Glutamatergic neuron (in vitro differentiated cells): ENCODE data around the gene RAP1B. TPM values are rescaled to one million over a fixed set of nuclear protein-coding genes. Genes with fewer than 3 reads are reported as not detected.

ENCODE experiments used
- DNase-seq: peaks from one replicate; pipeline ENCODE4 v3.0.0; 2022
- H3K27ac Mint-ChIP-seq: one replicate; pipeline ENCODE4 v1.8.0; 2020; ENCODE audit warnings: mild to moderate bottlenecking, mixed read lengths, inconsistent platforms; ENCODE audit not compliant: unreplicated experiment
- H3K27me3 Mint-ChIP-seq: one replicate; pipeline ENCODE4 v1.8.0; 2020; ENCODE audit warnings: mild to moderate bottlenecking, moderate library complexity, mixed read lengths, inconsistent platforms; ENCODE audit not compliant: unreplicated experiment
- H3K36me3 Mint-ChIP-seq: one replicate; pipeline ENCODE4 v1.8.0; 2020; ENCODE audit warnings: mild to moderate bottlenecking, mixed read lengths, inconsistent platforms; ENCODE audit not compliant: unreplicated experiment
- H3K4me1 Mint-ChIP-seq: one replicate; pipeline ENCODE4 v1.8.0; 2020; ENCODE audit warnings: mild to moderate bottlenecking, low read depth, mixed read lengths, inconsistent platforms; ENCODE audit not compliant: unreplicated experiment
- H3K4me3 Mint-ChIP-seq: one replicate; pipeline ENCODE4 v1.8.0; 2020; ENCODE audit warnings: mild to moderate bottlenecking, mixed read lengths, inconsistent platforms; ENCODE audit not compliant: unreplicated experiment
- H3K9me3 Mint-ChIP-seq: one replicate; pipeline ENCODE4 v1.8.0; 2020; ENCODE audit warnings: mild to moderate bottlenecking, moderate library complexity, mixed read lengths, inconsistent platforms; ENCODE audit not compliant: unreplicated experiment
- CTCF ChIP-seq: fragments of 200-600 bp; sonication (generic); IDR thresholded peaks from one replicate; pipeline ENCODE4 v1.5.0; 2021; ENCODE audit not compliant: partially characterized antibody, unreplicated experiment
- total RNA-seq: library from RNA; stranded (reverse); fragmentation: NEBNext Ultra II Directional; extraction: Animal tissue kit (Norgen Biotek cat#: 25700); gene quantifications from one replicate; pipeline ENCODE4 v1.2.1, GENCODE V29; 2021; ENCODE audit not compliant: unreplicated experiment

RAP1B gene
- total RNA-seq, 1 donor from 2014 or later: 68.2 TPM

DNA sequence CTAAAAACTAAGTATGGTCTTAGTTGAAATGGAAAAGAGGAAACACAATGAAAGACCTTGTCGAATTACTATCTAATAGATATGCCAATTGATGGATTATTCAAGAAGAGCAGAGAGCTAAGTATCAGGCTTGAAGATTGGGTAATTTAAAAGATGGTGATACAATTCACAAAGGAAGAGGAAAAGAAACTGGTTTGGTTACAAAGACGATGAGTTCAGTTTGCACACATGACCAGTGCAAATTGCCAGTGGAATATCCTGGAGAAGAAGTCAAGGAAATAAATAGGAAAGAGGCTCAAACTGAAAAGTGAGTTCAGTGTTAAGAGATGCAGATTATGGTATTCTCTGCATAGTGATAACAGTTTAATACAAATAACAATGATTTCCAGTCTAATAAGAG is 2.5 kb upstream of the RAP1B start:
- H3K4me3 Mint-ChIP-seq: no peak overlapping the region
- H3K27me3 Mint-ChIP-seq: peaks cover 10% of the 10 kb centered on the region
- no peak overlapping the region for H3K27ac Mint-ChIP-seq
- TF ChIP-seq CTCF: no peak
- H3K9me3 Mint-ChIP-seq: peaks cover 11% of the 10 kb centered on the region
- peaks cover 12% of the 10 kb centered on the region for H3K4me1 Mint-ChIP-seq
- H3K36me3 Mint-ChIP-seq: no peaks in the 10 kb centered on the region
- DNase-seq: no peak

GRCh38 chr12:68609998-68610369 is 715 bp upstream of the RAP1B start:
- peaks cover 11% of the 10 kb centered on the region for H3K9me3 Mint-ChIP-seq
- no peak for DNase-seq

DNA sequence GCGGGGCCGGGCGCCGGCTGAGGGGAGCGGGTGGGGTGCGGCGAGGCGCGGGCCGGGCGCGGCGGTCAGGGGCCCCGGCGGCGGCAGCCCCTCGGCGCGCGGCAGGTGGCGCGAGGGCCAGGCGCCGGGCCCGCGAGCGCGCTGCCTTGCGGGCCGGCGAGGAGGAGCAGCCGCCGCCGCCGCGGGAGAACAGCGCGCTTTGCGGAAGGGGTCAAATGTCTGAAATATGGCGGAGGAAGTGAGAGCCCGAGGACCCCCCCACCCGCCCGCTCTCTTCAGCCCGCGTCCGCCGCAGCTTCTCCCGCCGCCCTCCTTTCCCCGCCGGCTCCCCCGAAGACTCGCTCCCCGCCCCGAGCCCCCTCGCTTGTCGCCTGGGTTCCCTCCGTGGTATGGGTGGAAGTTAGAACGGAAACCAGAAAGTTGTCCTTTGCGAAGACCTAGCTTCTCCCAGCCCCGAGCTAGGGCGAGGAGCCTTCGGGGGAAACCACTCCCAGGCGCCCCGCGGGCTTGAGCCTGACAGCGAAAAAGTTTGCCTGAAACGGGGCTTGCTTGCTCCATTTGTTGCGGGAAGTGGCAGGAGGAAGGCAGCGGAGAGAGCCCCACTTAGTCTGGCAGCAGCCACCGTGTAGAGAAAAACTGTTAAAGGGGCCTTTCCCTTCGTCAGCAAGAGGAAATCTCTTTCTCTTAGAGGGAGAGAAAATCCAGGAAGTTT is 551 bp downstream of the RAP1B start:
- no peaks in the 10 kb centered on the region for H3K36me3 Mint-ChIP-seq
- peaks cover 10% of the 10 kb centered on the region for H3K27me3 Mint-ChIP-seq
- DNase-seq: peak; percentile 54
- peak overlapping the region; percentile 59 for H3K27ac Mint-ChIP-seq
- TF ChIP-seq CTCF: no peak
- peak overlapping the region; percentile 94 for H3K4me3 Mint-ChIP-seq
- peaks cover 18% of the 10 kb centered on the region for H3K4me1 Mint-ChIP-seq
- peaks cover 11% of the 10 kb centered on the region for H3K9me3 Mint-ChIP-seq

More at GRCh38 chr12:68609998-68610369, 715 bp upstream of the RAP1B start:
- H3K27me3 Mint-ChIP-seq: peaks cover 10% of the 10 kb centered on the region
- no peak for TF ChIP-seq CTCF
- H3K4me1 Mint-ChIP-seq: peaks cover 18% of the 10 kb centered on the region
- H3K27ac Mint-ChIP-seq: peak overlapping the region; percentile 91
- H3K4me3 Mint-ChIP-seq: peak overlapping the region; percentile 94
- H3K36me3 Mint-ChIP-seq: no peaks in the 10 kb centered on the region

DNA sequence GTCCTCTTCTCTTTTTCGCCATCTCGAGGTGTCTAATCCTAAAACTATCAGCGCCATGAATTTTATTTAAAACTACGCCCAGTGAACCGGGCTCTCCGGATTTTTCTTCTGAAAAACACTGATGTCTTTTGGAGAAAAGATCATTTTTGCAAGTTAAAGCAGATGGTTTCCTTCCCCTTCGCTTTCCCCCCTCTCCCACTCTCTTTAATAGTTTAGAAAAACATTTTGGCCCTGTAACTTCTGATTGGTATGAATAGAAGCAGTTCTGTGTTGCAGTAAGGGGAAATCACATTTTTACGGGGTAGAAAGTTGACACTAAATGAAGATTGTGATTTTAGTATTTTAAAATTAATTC is 1.1 kb downstream of the RAP1B start:
- no peak for DNase-seq
- Mint-ChIP-seq H3K4me3 (peak overlapping the region; percentile 94), H3K4me1 (peaks cover 18% of the 10 kb centered on the region), H3K27ac (peak overlapping the region; percentile 59), H3K36me3 (no peaks in the 10 kb centered on the region), H3K27me3 (peaks cover 10% of the 10 kb centered on the region), H3K9me3 (peaks cover 11% of the 10 kb centered on the region)
- TF ChIP-seq CTCF: no peak

- Mint-ChIP-seq H3K36me3 (no peaks in the 10 kb centered on the region), H3K27me3 (peaks cover 10% of the 10 kb centered on the region), H3K4me3 (peak overlapping the region; percentile 94), H3K4me1 (peaks cover 18% of the 10 kb centered on the region), H3K9me3 (peaks cover 11% of the 10 kb centered on the region), H3K27ac (peak overlapping the region; percentile 59)
- no peak for TF ChIP-seq CTCF
- no peak for DNase-seq
Measured at GRCh38 chr12:68612202-68612601, 1.5 kb downstream of the RAP1B start.
